Panc1 (cell line): Measurements from ENCODE around the gene PPM1F. TPM values are rescaled to one million over a fixed set of nuclear protein-coding genes. Genes with fewer than 3 reads are reported as not detected.

Source experiments
- ATAC-seq: fragments of 200-7000 bp; cut with Tn5 transposase; 2 replicates; pipeline ENCODE4 v1.9.1; 2020; ENCODE audit warnings: mild to moderate bottlenecking, moderate library complexity
- BruUV-seq: library from RNA; stranded (reverse); fragments of 400-500 nt; replicated peaks from 2 replicates; lab custom pipeline; 2021; lab: Mats Ljungman, UMichigan
- CTCF ChIA-PET: fragments of 300-600 bp; sonication (Branson Sonifier 250); formaldehyde crosslinking; loops from one replicate; lab custom pipeline; 2022; ENCODE audit warnings: antibody characterized with exemption; lab: Charles Lee
- POLR2A ChIA-PET: fragments of 300-600 bp; sonication (Branson Sonifier 250); formaldehyde crosslinking; loops from one replicate; lab custom pipeline; 2022; ENCODE audit warnings: antibody characterized with exemption; lab: Charles Lee
- DNase-seq: peaks from one replicate; pipeline ENCODE4 v3.0.0-alpha.2; 2010; ENCODE audit warnings: low read depth, low spot score
- H3K27ac ChIP-seq: 2 replicates; pipeline ENCODE4 v1.5.1; 2011; ENCODE audit warnings: mild to moderate bottlenecking, low read length, inconsistent platforms
- H3K27me3 ChIP-seq: fragments of 200-500 bp; sonication (Bioruptor generic); 2 replicates; pipeline ENCODE4 v1.6.0; 2014; ENCODE audit warnings: low read length, inconsistent platforms; ENCODE audit not compliant: control insufficient read depth, insufficient read depth
- H3K36me3 ChIP-seq: fragments of 200-500 bp; sonication (Bioruptor generic); 2 replicates; pipeline ENCODE4 v1.5.1; 2014; ENCODE audit warnings: inconsistent platforms, mild to moderate bottlenecking, low read length, moderate library complexity; ENCODE audit not compliant: control insufficient read depth, insufficient read depth
- H3K4me1 ChIP-seq: 2 replicates; pipeline ENCODE4 v1.5.1; 2011; ENCODE audit warnings: inconsistent platforms, mild to moderate bottlenecking, low read length, moderate library complexity; ENCODE audit not compliant: control insufficient read depth, insufficient read depth
- H3K4me3 ChIP-seq, 2 experiments: 2 replicates each; pipeline ENCODE4 v1.5.1; 2011 to 2012; ENCODE audit warnings: low read depth in 2 of 2, low read length in 2 of 2, mild to moderate bottlenecking in 2 of 2, inconsistent platforms in 1 of 2, moderate library complexity in 1 of 2
- H3K9me3 ChIP-seq: fragments of 200-500 bp; sonication (Bioruptor generic); 2 replicates; pipeline ENCODE4 v1.5.1; 2014; ENCODE audit warnings: low read depth, mild to moderate bottlenecking, inconsistent platforms, low read length, moderate library complexity; ENCODE audit not compliant: control insufficient read depth, insufficient read depth
- CTCF ChIP-seq: fragments of 450-650 bp; IDR thresholded peaks from 2 replicates; pipeline ENCODE4 v1.5.1; 2017; ENCODE audit warnings: mild to moderate bottlenecking
- POLR2AphosphoS5 ChIP-seq: IDR thresholded peaks from 2 replicates; pipeline ENCODE4 v1.6.1; 2012; ENCODE audit warnings: mild to moderate bottlenecking, low read depth, low read length, moderate library complexity
- REST ChIP-seq, 2 experiments: IDR thresholded peaks; 2 replicates each; pipeline ENCODE4 v1.6.1; 2011 to 2012; ENCODE audit warnings: low read depth in 2 of 2, control low read depth in 1 of 2, low read length in 1 of 2, mild to moderate bottlenecking in 1 of 2, moderate library complexity in 1 of 2; ENCODE audit not compliant: insufficient read depth in 1 of 2
- SIN3A ChIP-seq: IDR thresholded peaks from 2 replicates; pipeline ENCODE4 v1.6.1; 2012; ENCODE audit warnings: low read depth, mild to moderate bottlenecking, low read length, moderate library complexity, borderline replicate concordance; ENCODE audit not compliant: insufficient read depth
- TCF7L2 ChIP-seq: IDR thresholded peaks from 2 replicates; pipeline ENCODE4 v1.6.1; 2011; ENCODE audit warnings: mild to moderate bottlenecking, low read depth, low read length, inconsistent platforms
- in situ Hi-C: cut with HindIII; loops from 2 replicates; pipeline ENCODE4 v1.10.0; 2016; ENCODE audit warnings: low sequenced_read_pairs, low pct_unique_long_range_greater_than_20kb
- intact Hi-C: fragments of 100-400 bp; cut with micrococcal nuclease; formaldehyde crosslinking; loops from one replicate; pipeline ENCODE4 v1.10.0; 2022; ENCODE audit not compliant: unreplicated experiment
- total RNA-seq: library from RNA; stranded (reverse); gene quantifications from one replicate; pipeline ENCODE4 v1.2.1, GENCODE V29; 2021; ENCODE audit not compliant: unreplicated experiment

PPM1F gene
- total RNA-seq, 1 experiment from 2014 or later = 28.9 TPM

- in situ Hi-C loops = loop anchor here (25.0 kb wide), 1 partner anchor 114 kb away; no protein-coding TSS in a partner anchor
- no peak for DNase-seq
Observed at GRCh38 chr22:21926728-21927127, 25.9 kb downstream of the PPM1F start.

GRCh38 chr22:21923163-21923561, 29.5 kb downstream of the PPM1F start:
- ATAC-seq = no peak
- H3K9me3 ChIP-seq = no peaks in the 10 kb centered on the region
- no peak for TF ChIP-seq SIN3A
- no peak for TF ChIP-seq REST (IDR thresholded peaks at IDR 0.05; ENCODE audit: insufficient read depth in 1 of 2, low read depth in 2 of 2, low read length in 1 of 2)
- no peak for TF ChIP-seq CTCF
- no peak for TF ChIP-seq TCF7L2
- TF ChIP-seq POLR2AphosphoS5 = no peak
- intact Hi-C loops (no loop called here), in situ Hi-C loops (no loop called here)
- no peak overlapping the region for H3K4me3 ChIP-seq
- no TSS peak for BruUV-seq
- ChIA-PET CTCF (interaction anchor here (0.6 kb wide), 1 partner anchor 15 kb away, joined by 3 read pairs; no protein-coding TSS in a partner anchor), POLR2A (no interaction called here)
- no peaks in the 10 kb centered on the region for H3K27me3 ChIP-seq
- no peak for DNase-seq
- no peaks in the 10 kb centered on the region for H3K36me3 ChIP-seq
- no peak overlapping the region for H3K27ac ChIP-seq
- no peaks in the 10 kb centered on the region for H3K4me1 ChIP-seq

More at GRCh38 chr22:21926728-21927127, 25.9 kb downstream of the PPM1F start:
- intact Hi-C loops = no loop called here
- no peaks in the 10 kb centered on the region for H3K27me3 ChIP-seq
- H3K4me1 ChIP-seq = no peaks in the 10 kb centered on the region
- TF ChIP-seq SIN3A = no peak
- no peak for TF ChIP-seq REST (IDR thresholded peaks at IDR 0.05; ENCODE audit: insufficient read depth in 1 of 2, low read depth in 2 of 2, low read length in 1 of 2)
- no peak for TF ChIP-seq POLR2AphosphoS5
- no peak for TF ChIP-seq CTCF
- no peak for TF ChIP-seq TCF7L2
- CTCF ChIA-PET = no interaction called here
- H3K9me3 ChIP-seq = no peaks in the 10 kb centered on the region
- H3K4me3 ChIP-seq = no peak overlapping the region
- no peak overlapping the region for H3K27ac ChIP-seq
- no TSS peak for BruUV-seq
- ATAC-seq = 0 out of 2 replicates have a peak, but pooled peaks have one; percentile 19
- POLR2A ChIA-PET = no interaction called here
- H3K36me3 ChIP-seq = 0 out of 2 replicates have a peak, but pooled peaks cover 2% of the 10 kb centered on the region
